Activated CD4-positive, alpha-beta T cell treated with anti-CD3 and anti-CD28 coated beads, Interleukin-2, amount 50 U/mL, for 16 hours (primary cell): ENCODE measurements around the gene ZNF559.
"Not testable (repeated sequence)": the region's sequence is repeated elsewhere in the genome, so short reads cannot be mapped to it uniquely, and the experiment has no call there.

Source experiments
- DNase-seq: peaks from one replicate; pipeline ENCODE4 v3.0.0-alpha.2; 2020

ZNF559 gene

GRCh38 chr19:9323919-9324583 is at the start of gene ZNF559:
Gene ZNF559, plus strand, starts transcription at chr19:9324179. Its CDS starts 14,371 bp downstream, at chr19:9338550.
- DNase-seq: peak; percentile 92

- not testable (repeated sequence) for DNase-seq
Observed at GRCh38 chr19:9283485-9283884, 40.5 kb upstream of the ZNF559 start.

- no peak for DNase-seq
Observed at GRCh38 chr19:9289231-9289884, 34.6 kb upstream of the ZNF559 start.

GRCh38 chr19:9295411-9295849 is 28.5 kb upstream of the ZNF559 start:
- no peak for DNase-seq

GRCh38 chr19:9296336-9296735 is 27.6 kb upstream of the ZNF559 start:
- no peak for DNase-seq

- DNase-seq: no peak
Observed at GRCh38 chr19:9306443-9306842, 17.5 kb upstream of the ZNF559 start.

- no peak for DNase-seq
Observed at GRCh38 chr19:9308091-9308770, 15.7 kb upstream of the ZNF559 start.

- peak; percentile 97 for DNase-seq
Observed at GRCh38 chr19:9309139-9309973, 14.6 kb upstream of the ZNF559 start, which contains the start of gene ZNF699. Gene ZNF699, minus strand, starts transcription at chr19:9309838. Its CDS starts 4,719 bp downstream, at chr19:9305119.

GRCh38 chr19:9309974-9310446 is 14.0 kb upstream of the ZNF559 start:
- DNase-seq: no peak

- no peak for DNase-seq
Observed at GRCh38 chr19:9313756-9314155, 10.2 kb upstream of the ZNF559 start.

- no peak for DNase-seq
Observed at GRCh38 chr19:9321338-9321737, 2.6 kb upstream of the ZNF559 start.

GRCh38 chr19:9321756-9322155 is 2.2 kb upstream of the ZNF559 start:
- DNase-seq: not testable (repeated sequence)

GRCh38 chr19:9322201-9322600 is 1.8 kb upstream of the ZNF559 start:
- DNase-seq: not testable (repeated sequence)

GRCh38 chr19:9323557-9323918 is 441 bp upstream of the ZNF559 start:
- DNase-seq: peak; percentile 45

GRCh38 chr19:9324584-9324962 is 594 bp downstream of the ZNF559 start:
- no peak for DNase-seq

GRCh38 chr19:9329999-9330398 is 6.0 kb downstream of the ZNF559 start:
- DNase-seq: no peak

- no peak for DNase-seq
Observed at GRCh38 chr19:9342610-9343304, 18.8 kb downstream of the ZNF559 start.

GRCh38 chr19:9345005-9345404 is 21.0 kb downstream of the ZNF559 start:
- DNase-seq: no peak

GRCh38 chr19:9348253-9348652 is 24.3 kb downstream of the ZNF559 start:
- DNase-seq: no peak

- DNase-seq: no peak
Observed at GRCh38 chr19:9348671-9349070, 24.7 kb downstream of the ZNF559 start.

- DNase-seq: no peak
Observed at GRCh38 chr19:9352505-9352904, 28.5 kb downstream of the ZNF559 start.

- no peak for DNase-seq
Observed at GRCh38 chr19:9353011-9353410, 29.0 kb downstream of the ZNF559 start.
